ENCODE measurements around the gene OR5H6.

- TF ChIP-seq CTCF (IDR thresholded peaks at IDR 0.05) (no peak), POLR2A (IDR thresholded peaks at IDR 0.05) (no peak)
Observed at GRCh38 chr3:98246142-98246541, 17.9 kb upstream of the OR5H6 start.
